HepG2 (cell line): Measurements from ENCODE around the gene CD79A. TPM values are rescaled to one million over a fixed set of nuclear protein-coding genes. Genes with fewer than 3 reads are reported as not detected.

Source experiments
- ARID4A ChIP-seq: sonication (generic); formaldehyde crosslinking; IDR thresholded peaks from 2 replicates; pipeline ENCODE4 v1.5.0; 2020; ENCODE audit warnings: mild to moderate bottlenecking, missing genetic modification reagents, borderline replicate concordance
- BATF2 ChIP-seq: sonication (generic); formaldehyde crosslinking; IDR thresholded peaks from 2 replicates; pipeline ENCODE4 v1.8.0; 2022; ENCODE audit warnings: mild to moderate bottlenecking, missing genetic modification reagents, moderate library complexity
- DMAP1 ChIP-seq: IDR thresholded peaks from 2 replicates; pipeline ENCODE4 v1.6.1; 2016
- KDM5B ChIP-seq: sonication (generic); formaldehyde crosslinking; IDR thresholded peaks from 2 replicates; pipeline ENCODE4 v1.4.0; 2020; ENCODE audit warnings: missing genetic modification reagents, mild to moderate bottlenecking, borderline replicate concordance
- MXI1 ChIP-seq: IDR thresholded peaks from 3 replicates; pipeline ENCODE4 v1.6.1; 2012; ENCODE audit warnings: low read depth, low read length, inconsistent platforms, borderline replicate concordance
- POGZ ChIP-seq: sonication (generic); formaldehyde crosslinking; IDR thresholded peaks from 2 replicates; pipeline ENCODE4 v1.4.0; 2020; ENCODE audit warnings: mild to moderate bottlenecking, missing genetic modification reagents
- REL ChIP-seq: sonication (generic); formaldehyde crosslinking; conservative IDR thresholded peaks from 2 replicates; pipeline ENCODE4 v1.8.0; 2022; ENCODE audit warnings: mild to moderate bottlenecking, missing genetic modification reagents, moderate library complexity
- SALL1 ChIP-seq: sonication (generic); formaldehyde crosslinking; IDR thresholded peaks from 2 replicates; pipeline ENCODE4 v1.8.0; 2022; ENCODE audit warnings: mild to moderate bottlenecking, missing genetic modification reagents
- SETDB1 ChIP-seq: sonication (generic); formaldehyde crosslinking; IDR thresholded peaks from 2 replicates; pipeline ENCODE4 v1.5.1; 2020; ENCODE audit warnings: missing genetic modification reagents, mild to moderate bottlenecking, borderline replicate concordance
- SOX6 ChIP-seq, 2 experiments: fragments of 450-650 bp in 1 of 2; sonication (generic) in 1 of 2; formaldehyde crosslinking in 1 of 2; IDR thresholded peaks; 2 replicates each; pipeline versions ENCODE4 v1.4.0 to v1.6.1; 2017 to 2020; ENCODE audit warnings: antibody characterized with exemption in 1 of 2, mild to moderate bottlenecking in 1 of 2, missing genetic modification reagents in 1 of 2
- SP5 ChIP-seq: IDR thresholded peaks from 2 replicates; pipeline ENCODE4 v1.6.1; 2016; ENCODE audit warnings: low read depth, borderline replicate concordance
- TOE1 ChIP-seq: sonication (generic); formaldehyde crosslinking; IDR thresholded peaks from 2 replicates; pipeline ENCODE4 v1.4.0; 2020; ENCODE audit warnings: mild to moderate bottlenecking, missing genetic modification reagents
- ZBTB25 ChIP-seq: IDR thresholded peaks from 2 replicates; pipeline ENCODE4 v1.6.1; 2018; ENCODE audit warnings: missing genetic modification reagents
- ZBTB8A ChIP-seq: sonication (generic); formaldehyde crosslinking; IDR thresholded peaks from 2 replicates; pipeline ENCODE4 v1.4.0; 2020; ENCODE audit warnings: mild to moderate bottlenecking, low read depth, missing genetic modification reagents, borderline replicate concordance
- ZFP82 ChIP-seq: sonication (generic); formaldehyde crosslinking; IDR thresholded peaks from 2 replicates; pipeline ENCODE4 v1.5.1; 2020; ENCODE audit warnings: mild to moderate bottlenecking, missing genetic modification reagents, borderline replicate concordance
- ZNF333 ChIP-seq: sonication (generic); formaldehyde crosslinking; IDR thresholded peaks from 2 replicates; pipeline ENCODE4 v1.4.0; 2020; ENCODE audit warnings: mild to moderate bottlenecking, missing genetic modification reagents, borderline replicate concordance
- ZNF414 ChIP-seq: sonication (generic); formaldehyde crosslinking; IDR thresholded peaks from 2 replicates; pipeline ENCODE4 v1.5.0; 2020; ENCODE audit warnings: missing genetic modification reagents
- ZNF484 ChIP-seq: sonication (generic); formaldehyde crosslinking; IDR thresholded peaks from 2 replicates; pipeline ENCODE4 v1.5.1; 2020; ENCODE audit warnings: mild to moderate bottlenecking, low read depth, missing genetic modification reagents, borderline replicate concordance
- ZNF550 ChIP-seq: sonication (generic); formaldehyde crosslinking; IDR thresholded peaks from 2 replicates; pipeline ENCODE4 v1.4.0; 2020; ENCODE audit warnings: mild to moderate bottlenecking, missing genetic modification reagents, borderline replicate concordance
- ZNF552 ChIP-seq: sonication (generic); formaldehyde crosslinking; IDR thresholded peaks from 2 replicates; pipeline ENCODE4 v1.9.0; 2022; ENCODE audit warnings: missing genetic modification reagents, mild to moderate bottlenecking, borderline replicate concordance
- ZNF792 ChIP-seq: IDR thresholded peaks from 2 replicates; pipeline ENCODE4 v1.6.1; 2016
- polyA plus RNA-seq, 8 experiments: library from polyadenylated mRNA; depleted of rRNA in 3 of 8; stranded (reverse) in 7 of 8; unstranded in 1 of 8; fragments of >200 nt; fragmentation: Illumina TruSeq in 4 of 8; extraction: Trizol in 4 of 8; gene quantifications; 2 replicates each; pipeline versions ENCODE4 v1.2.1 to v1.2.3, GENCODE V29; 2011 to 2016; ENCODE audit warnings: low read depth in 4 of 8, missing spikeins in 1 of 8, mixed read lengths in 1 of 8; ENCODE audit not compliant: insufficient read depth in 1 of 8
- total RNA-seq, 5 experiments: library from RNA; depleted of rRNA; stranded (reverse); fragments of >200 nt; fragmentation: Illumina TruSeq; extraction: Trizol; gene quantifications; 2 replicates each; pipeline ENCODE4 v1.2.3, GENCODE V29; 2016; ENCODE audit warnings: low read depth in 1 of 5

Gene CD79A
- total and polyA plus RNA-seq, 2 of the 13 experiments (the other 11 are each of a cell fraction or from before 2014, with no cell fraction given) = 0.24 to 0.33 TPM

- TF ChIP-seq ZNF484 (CRISPR knock-in tag) = no peak
- no peak for TF ChIP-seq REL (CRISPR knock-in tag)
- TF ChIP-seq MXI1 = peak; percentile 96
- no peak for TF ChIP-seq TOE1 (CRISPR knock-in tag)
- TF ChIP-seq ZNF792 = peak; percentile 73; the same call in 1 of the 2 replicates
- TF ChIP-seq KDM5B (CRISPR knock-in tag) = peak; percentile 80; the same call in 1 of the 2 replicates
- peak; percentile 85 for TF ChIP-seq ZBTB8A (CRISPR knock-in tag)
- peak; percentile 69 for TF ChIP-seq POGZ (CRISPR knock-in tag)
- TF ChIP-seq ZFP82 = no peak; the same call in 1 of the 2 replicates
- peak; percentile 87 for TF ChIP-seq DMAP1 (CRISPR knock-in tag)
- peak; percentile 81 for TF ChIP-seq SALL1 (CRISPR knock-in tag)
- TF ChIP-seq ZBTB25 = peak; percentile 95
- peak; percentile 90 for TF ChIP-seq ZNF552 (CRISPR knock-in tag)
- no peak; the same call in 1 of the 2 replicates for TF ChIP-seq BATF2 (CRISPR knock-in tag)
- peak; percentile 63; the same call in 1 of the 2 replicates for TF ChIP-seq ZNF333
- no peak for TF ChIP-seq ZNF550 (CRISPR knock-in tag)
- TF ChIP-seq ARID4A = peak; percentile 90; the same call in 1 of the 2 replicates
- 0 out of 2 replicates have a peak, but pooled peaks have one; percentile 27 for TF ChIP-seq ZNF414 (CRISPR knock-in tag)
- peak; percentile 82 for TF ChIP-seq SP5 (CRISPR knock-in tag)
- no peak for TF ChIP-seq SETDB1
- no peak for TF ChIP-seq SOX6 (IDR thresholded peaks at IDR 0.05)
- peak; percentile 69 for TF ChIP-seq SOX6 (CRISPR knock-in tag; IDR thresholded peaks at IDR 0.05)
Measured at GRCh38 chr19:41859618-41860418, 17.3 kb upstream of the CD79A start, which contains the start of gene RPS19 (continued).
